Fibroblast of skin of left biceps (primary cell): ENCODE measurements around the gene SESN1.

Source experiments
- DNase-seq, 2 experiments: peaks; one replicate each; pipeline ENCODE4 v3.0.0-alpha.2; 2013; ENCODE audit warnings: low read depth in 2 of 2

Gene SESN1

DNA sequence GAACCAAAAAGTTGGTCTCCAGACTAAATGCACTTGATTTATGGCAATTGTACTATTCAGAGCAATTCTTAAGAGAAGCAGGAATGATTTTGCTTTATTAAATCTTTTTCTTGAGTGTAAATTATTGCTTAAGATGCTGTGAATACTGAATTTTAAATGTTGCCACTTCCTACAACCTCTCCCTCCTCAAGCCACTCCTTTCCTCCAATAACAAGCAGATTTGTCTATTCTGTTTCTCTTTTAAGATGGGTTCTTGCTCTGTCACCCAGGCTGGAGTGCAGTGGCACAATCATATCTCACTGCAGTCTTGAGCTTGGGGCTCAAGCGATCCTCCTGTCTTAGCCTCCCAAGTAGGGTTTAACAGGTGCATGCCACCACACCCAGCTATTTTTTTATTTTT, 65.3 kb downstream of the SESN1 start:
- DNase-seq, result no peak

DNA sequence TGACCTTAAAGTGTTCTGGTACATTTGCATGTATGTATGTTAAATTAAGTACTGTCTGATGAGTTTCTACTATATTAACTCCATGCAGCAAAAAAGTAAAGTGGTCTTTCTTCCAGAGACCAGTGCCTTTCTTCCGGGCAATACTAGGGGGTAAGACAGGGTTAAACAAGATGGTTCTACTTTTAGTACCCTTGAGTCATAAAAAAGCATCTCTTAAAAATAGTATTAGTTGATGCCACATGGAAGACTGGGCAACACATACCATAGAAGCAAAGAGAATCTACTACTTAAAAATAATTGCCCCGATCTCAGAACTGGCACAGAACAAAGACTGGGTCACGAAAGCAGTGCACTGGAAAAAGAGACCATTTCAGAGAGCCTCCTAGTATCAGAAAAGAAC, 66.2 kb downstream of the SESN1 start:
- no peak for DNase-seq

DNA sequence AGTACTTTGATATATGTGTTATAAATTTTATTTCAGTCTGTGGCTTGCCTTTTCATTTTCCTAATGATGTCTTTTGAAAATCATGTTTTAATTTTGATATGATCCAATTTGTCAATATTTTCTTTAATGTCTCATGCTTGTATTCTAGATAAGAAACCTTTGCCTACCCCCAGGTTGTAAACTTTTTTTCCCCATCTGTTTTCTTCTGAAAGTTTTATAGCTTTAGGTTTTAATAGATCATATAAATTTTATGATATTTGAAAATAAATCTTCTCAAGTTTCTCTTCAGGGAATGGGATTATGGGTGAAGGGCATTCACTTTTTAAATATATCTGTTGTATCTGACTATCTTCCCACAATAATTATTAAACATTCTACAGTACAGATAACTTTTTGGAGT, 66.7 kb downstream of the SESN1 start:
- DNase-seq, result no peak

DNA sequence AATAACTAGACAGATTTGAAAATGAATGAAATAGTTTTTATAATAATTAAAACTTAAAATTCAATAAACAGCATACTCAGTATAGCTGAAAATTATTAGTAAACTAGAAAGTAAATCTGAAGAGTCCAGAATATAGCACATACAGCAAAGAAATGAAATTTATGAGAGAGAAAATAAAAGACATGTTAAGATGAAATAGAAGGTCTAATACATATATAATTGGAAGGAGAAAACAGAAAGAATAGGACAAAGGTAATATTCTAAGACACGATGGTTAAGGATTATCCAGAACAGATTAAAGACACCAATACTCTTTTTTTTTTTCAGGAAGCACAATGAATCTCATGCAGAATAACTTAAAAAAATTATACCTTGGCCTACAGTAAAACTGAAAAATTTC, 69.0 kb downstream of the SESN1 start:
- DNase-seq, result no peak

DNA sequence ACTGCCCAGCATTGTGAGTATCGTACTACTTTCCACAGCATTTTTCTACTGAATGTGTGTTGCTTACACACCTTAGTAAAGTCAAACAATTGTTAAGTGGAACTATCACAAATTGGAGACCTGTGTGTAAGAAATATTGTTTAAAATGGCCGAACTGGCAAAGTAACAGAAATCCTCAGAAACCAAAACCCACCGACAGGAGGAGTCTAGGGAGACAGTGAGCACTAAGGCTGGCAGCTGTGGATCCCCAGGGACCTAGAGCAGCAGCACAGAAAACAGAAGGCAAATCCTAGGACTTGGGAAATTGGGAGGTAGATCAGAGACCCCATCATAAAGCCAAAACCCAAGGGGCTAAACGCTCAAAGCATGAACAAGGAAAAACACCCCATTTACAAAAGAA, 69.9 kb downstream of the SESN1 start:
- no peak for DNase-seq

DNA sequence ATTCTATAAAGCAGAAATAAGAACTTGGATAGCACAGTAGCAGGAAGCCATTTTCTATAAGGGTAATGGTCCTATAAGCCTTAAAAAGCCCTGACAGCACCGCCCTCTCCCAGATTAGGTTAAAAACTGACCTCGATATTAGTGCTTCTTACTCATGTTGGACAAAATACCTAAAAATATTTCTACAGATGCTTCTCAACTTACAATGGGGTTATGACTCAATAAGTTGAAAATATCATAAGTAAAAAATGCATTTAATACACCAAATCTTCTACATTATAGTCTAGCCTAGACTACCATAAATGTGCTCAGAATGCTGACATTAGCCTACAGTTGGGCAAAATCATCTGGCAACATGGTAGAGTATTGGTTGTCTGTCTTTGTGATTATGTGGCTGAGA, 70.3 kb downstream of the SESN1 start:
- DNase-seq, result peak in 1 of 2 experiments; percentile 12

DNA sequence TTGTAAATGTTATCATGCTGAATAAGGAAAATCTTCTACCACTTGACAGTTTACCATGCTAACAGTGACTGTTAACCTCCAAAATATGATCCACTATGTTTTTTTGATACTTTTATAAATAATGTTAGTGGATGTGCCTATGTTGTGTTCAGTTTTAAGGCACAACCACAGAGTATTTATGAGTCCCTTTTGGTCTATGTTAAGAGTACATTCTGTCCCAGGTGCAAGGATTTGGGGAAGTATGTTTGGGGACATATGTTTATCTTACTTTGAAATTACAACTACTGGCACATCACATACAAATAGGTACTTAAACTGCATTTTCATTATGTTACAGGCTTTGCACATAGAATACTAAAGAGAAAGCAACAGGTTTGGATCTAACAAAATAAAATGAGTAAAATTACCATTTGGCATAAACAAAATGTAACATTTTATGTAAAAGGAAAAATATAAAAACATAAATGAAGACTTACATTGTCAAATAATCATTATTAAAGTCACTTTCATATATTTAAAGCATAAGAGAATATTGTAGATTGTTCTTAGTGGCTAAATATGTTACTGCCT, 71.2 kb downstream of the SESN1 start:
- DNase-seq, result no peak

DNA sequence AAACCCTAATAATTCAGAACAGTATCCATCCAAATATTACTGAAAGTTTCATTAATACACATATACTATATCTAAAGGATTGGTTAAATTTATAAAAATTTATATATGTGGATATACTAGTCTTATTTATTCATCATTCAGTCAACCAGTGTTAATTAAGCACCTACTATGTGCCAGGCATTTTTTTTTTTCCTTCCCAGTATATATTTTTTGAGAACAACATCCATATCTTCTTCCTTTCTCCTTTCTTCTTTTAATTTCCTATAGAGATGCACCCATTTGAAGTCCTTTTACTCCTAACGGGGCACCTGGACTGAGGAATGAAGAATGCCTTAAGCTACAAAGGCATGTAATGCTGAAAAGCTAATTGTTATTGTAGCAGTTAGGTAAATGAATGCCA, 72.8 kb downstream of the SESN1 start:
- no peak for DNase-seq

DNA sequence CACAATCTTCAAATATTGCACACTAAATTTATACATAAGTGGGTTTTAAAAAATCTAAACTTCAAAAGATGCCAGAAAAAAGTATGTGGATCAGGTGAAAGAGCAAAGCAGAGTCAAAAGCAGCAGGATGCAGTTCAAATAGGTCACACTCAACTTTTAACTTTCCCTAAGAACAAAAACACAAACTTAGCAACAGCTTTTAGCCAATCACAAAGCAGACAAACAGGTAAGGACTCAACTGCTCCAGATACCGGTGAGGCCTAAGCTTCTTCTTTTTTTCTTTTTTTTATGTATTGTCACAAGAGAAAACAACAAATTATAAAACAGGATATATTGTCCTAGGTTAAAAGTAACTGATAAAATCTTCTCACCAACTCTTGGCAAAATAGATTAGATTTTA, 74.7 kb downstream of the SESN1 start:
- DNase-seq, result no peak

DNA sequence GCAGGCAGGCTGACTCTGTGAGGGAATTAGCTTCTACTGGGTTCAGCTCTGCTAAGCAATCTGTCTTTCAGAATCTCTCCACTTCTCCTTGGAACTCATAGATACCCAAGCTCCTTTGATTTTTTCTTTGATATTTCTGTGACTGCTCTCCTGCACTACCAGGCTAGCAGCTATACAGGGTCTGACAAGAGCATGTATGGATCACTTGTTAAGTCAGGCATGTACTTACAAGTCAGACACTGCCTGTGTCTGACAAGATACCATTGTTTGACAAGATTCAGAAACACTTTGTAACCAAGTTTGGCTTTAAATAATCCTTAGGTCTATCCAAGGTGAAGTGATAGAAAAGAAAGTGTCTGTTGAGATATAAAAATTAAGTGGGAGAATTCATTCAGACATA, 79.5 kb downstream of the SESN1 start:
- DNase-seq, result no peak

DNA sequence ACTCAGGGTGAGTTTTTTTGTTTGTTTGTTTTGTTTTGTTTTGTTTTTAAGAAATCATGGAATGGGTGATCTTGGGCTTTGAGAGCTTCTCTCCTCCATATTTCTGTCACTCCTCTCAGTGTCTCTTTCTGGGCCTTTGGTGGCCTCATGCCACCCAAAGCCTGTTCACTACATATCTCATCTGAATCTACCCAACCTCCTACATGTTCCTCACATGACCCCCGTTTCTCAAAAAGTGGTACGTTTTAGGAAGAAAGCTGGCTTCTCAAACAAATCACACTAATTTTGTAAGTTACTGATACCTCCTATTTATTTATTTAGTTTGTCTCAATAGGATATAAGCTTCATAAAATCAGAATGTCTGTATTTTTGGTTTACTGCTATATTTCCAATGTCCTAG, 80.0 kb downstream of the SESN1 start:
- DNase-seq, result no peak

DNA sequence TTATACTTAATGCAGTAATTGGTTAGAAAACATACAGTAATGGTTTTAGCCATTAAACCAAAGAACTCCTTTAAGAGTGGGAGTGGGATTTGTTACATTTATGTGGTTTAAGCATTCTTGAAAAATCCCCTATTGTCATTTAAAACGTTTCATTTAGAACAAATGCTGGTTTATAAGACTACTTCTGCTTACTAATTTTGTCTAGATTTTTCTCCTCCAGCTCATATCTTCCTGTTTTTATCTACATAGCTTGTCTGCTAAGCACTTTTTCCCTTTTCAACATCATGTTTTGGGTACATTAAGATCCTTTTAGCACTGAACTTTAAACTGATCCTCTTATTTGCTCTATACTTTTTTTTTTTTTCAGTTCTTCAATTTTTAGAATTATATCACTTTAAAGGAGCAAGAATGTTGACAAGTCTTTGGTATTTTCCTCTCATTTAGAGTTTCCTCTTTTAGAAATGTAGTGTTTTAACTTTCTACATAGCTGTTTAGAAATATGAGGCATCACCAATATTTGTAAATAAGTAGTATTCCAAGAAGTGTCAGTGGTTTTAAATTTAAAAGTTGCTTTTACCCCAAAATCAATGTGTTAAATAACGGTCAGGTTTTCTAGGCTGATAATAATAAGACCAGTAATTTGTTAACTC, 80.9 kb downstream of the SESN1 start:
- DNase-seq, result no peak

DNA sequence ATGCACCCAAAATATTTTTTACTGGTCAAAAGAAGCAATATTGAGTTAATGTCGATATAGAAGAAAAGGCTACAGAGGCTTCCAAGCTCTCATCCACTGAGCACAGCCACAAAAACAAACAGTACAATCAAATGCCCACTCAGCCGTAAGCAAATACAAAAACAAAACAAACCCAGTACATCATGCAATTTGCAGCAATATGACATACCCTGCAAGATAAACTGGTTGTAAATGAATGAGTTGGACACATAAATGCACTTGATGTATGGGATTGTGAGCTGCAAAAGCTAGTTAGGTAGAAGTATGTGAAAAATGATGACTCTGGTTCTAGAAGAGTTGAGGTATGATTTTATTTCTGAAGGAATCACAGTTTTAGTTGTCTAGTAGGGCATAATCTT, 83.9 kb downstream of the SESN1 start:
- DNase-seq, result no peak

DNA sequence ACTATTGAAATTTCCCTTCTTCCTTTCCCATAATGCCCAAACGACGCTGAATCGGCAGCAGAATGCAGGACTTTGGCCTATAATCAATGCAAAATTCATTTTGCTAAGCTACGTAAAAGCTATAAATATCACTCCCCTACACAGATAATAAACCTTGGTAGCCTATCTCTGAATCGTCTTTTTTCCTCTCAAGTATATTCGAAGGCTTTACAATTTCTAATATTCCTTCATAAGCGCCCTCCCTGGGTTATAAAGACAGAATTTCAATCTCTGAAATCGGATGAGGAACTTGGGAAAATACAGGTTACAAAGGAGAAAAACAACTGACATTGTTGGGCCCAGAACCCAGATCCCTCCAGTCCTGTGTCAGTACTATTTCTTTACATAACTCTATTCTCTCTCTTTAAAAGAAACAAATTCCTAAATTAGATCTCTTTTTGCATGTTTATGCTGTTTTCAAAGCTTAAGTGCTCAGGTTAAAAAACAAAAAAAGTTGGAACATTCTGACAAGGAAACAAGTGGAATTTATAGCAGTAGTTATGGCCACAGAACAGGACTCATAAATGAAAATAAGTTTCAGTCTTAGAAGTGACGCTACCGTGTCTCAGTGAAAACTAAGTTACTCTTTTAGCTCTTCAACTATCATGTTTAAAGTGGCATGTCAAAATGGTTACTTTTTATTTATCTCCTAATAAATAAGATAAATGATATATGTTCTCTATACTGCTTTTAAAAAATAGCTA, 84.5 kb downstream of the SESN1 start:
- no peak for DNase-seq

DNA sequence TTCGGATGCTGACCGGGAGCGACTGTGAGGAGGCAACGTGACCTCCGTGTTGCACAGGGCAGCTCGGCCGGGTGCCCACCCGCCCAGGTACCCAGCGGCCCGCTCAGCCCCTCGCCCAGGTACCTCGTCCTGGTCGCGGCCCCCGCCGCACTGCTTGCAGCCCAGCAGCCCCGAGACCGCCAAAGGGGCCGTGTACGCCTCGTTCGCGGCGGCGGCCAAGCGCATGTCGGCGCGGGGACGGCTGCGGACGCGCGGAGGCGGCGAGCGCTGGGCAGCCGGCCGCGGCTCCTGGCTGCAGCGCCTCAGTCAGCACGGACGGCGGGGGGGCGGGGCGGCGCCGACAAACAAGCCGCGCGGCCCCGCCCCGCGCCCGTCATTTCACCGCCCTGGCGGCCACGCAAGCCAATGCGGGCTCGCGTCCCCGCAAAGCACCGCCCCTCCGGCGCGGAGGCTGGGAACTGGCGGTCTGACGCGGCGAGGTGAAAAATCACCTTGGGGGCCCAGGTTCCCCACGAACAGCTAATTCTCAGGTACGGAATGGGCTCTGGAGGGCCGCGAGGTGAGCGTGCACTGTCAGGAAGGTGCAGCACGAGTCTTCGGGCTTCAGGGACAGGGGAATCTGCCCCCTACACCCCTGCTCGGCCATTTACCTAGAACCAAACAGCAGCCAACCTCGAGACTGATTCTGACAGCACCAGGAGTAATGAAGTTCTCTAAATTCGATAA, 85.2 kb downstream of the SESN1 start:
- peak; percentile 54 to 55 for DNase-seq

DNA sequence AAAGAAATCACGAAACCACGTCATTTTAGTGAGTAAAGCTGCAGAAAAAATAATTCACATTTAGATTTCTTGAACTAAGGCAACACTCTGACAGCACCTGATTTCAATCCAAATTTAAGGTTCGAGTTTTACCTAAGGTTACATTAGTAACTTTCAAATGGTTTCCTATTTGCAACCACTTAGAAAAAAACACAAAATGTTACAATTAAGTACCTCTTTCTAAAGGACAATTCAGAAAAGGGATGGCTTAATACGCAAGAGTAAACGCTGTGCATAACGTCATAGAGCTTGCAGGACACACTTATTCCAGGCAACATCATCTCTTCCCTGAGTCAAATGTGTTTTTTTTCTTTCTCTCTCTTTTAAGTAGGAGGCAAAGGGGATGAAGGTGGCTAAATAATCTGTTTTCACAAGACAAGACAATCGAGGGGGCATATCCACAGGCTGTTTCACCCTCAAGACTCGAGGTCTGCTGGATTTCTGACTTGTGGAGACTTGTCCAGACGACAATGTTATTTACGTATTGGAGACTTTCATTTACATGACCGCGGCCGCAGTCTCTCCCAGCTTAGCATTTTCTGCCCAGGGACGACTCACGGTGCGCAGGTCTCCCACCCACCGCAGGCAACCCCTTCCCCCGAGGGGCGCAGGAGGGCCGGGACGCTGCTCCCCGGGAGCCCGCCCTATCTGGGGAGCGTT, 86.0 kb downstream of the SESN1 start:
- no peak for DNase-seq

DNA sequence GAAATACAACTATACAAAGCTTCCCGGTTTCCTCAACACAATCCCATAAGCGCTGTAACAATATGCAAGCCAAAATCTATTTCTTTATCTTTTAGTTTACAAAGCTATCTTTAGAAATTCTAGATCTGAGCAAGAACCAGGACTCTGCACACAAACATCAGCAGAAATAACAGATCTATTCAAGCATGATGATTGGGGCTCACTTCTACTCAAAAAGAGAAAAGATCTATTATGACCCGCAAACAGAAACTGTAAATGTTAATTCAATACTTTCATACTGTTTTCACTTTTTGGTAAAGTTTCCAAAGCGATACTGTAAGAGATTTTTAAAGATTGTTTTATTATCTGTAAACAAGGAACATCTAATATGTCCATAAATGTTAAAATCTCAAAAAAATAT, 86.6 kb downstream of the SESN1 start:
- no peak for DNase-seq

DNA sequence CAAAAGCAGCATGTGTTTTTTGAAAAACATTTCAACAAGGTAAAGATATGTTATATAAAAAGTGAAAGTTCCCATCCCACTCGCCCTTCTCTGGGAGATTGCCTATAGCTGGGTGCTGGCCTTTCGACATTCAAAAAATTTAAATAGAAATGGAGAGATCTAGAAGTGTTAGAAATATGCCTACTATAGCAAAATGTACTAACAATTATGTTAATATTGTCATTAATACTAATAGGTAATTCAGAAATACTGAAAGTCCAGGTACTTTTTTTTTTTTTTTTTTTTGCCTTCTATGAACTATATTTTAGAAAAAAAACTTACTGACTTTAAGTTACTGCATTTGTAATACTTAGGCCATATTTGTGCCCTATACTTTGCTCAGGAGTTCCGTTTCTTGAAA, 87.1 kb downstream of the SESN1 start:
- no peak for DNase-seq

DNA sequence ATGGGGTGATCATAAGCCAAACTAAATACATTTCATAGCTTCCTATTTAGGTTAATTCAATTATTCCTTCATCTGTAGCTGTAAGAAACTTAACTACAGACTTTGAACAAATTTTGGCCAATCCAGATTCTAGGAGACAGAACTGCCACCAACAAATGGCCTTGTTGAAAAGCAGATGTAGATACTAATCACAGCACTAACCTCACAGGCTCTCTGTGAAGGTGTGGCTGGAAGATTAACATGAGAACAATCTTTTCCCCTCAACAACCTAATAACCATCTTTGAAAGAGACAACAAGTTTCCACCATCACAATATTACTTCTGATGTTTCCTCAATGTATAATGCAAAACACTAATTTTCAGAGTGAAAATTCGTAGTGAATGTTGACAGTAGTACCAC, 87.8 kb downstream of the SESN1 start:
- no peak for DNase-seq

DNA sequence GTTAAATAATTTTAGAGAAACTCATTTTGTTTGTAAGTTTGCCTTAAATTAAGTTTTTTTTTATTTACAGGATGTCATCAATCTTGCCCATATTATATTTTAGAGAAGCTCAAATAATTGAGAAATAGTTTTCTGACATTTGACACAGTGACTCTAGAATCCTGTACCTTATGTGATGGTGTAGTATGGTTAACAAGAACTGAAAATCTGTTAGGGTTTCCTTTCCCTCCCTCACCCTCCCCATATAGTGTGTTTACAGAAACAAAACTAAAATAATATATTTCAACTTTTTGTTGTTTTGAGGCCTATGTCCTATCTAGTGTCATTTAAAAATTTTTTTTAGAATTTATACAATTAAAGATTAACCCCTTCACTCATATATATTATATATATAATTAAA, 91.8 kb downstream of the SESN1 start:
- no peak for DNase-seq

DNA sequence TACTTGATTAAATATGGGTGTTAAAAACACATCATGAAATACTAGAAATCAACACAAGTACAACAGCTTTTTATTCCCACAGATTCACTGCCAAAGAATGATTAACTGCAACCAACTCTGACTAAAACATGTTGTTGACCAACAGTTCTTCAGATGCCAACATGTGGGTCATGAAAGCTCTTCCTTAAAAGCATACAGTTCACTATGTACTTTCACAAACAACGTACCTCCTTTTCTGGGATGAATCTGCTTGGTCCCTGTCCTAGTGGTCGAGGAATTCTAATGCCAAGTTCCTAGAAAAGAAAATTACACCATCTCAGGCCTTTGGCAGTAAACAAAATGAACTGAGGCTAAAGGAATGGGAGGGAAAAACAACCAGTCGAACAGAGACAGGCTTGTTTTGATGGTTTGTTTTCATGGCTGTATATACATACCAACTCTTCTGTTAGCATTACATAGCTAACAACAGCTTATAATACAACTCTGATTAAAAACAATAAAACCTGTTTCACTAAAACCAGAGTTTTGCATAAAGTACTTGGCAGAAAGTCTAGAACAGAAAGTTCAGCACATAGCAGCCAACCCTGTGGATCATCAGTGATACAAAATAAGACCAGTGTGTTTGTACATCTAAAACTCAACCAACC, 92.5 kb downstream of the SESN1 start:
- DNase-seq, result no peak
